NCI-H2171 treated with DMSO at 0.1 percent for 48 hours (cell line): ENCODE measurements around the gene PTPRCAP.
A peak's percentile ranks its signal among the peaks of the same experiment; 100 is the strongest.

Experiments
- DNase-seq: peaks from one replicate; lab custom pipeline; 2025; lab: John Stamatoyannopoulos, UW

PTPRCAP gene

DNA sequence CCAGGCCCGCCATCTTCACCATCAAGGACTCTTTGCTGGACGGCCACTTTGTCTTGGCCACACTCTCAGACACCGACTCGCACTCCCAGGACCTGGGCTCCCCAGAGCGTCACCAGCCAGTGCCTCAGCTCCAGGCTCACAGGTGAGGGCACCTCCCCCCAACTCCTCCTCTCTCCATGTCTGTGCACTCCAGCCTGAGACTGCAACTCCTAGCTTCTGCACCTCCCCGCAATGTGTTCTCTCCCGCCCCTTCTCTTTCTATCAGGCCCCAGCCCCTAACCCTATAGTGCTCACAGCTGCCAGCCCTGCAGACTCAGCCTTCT lies 41.3 kb downstream of the PTPRCAP start:
- DNase-seq: no peak

DNA sequence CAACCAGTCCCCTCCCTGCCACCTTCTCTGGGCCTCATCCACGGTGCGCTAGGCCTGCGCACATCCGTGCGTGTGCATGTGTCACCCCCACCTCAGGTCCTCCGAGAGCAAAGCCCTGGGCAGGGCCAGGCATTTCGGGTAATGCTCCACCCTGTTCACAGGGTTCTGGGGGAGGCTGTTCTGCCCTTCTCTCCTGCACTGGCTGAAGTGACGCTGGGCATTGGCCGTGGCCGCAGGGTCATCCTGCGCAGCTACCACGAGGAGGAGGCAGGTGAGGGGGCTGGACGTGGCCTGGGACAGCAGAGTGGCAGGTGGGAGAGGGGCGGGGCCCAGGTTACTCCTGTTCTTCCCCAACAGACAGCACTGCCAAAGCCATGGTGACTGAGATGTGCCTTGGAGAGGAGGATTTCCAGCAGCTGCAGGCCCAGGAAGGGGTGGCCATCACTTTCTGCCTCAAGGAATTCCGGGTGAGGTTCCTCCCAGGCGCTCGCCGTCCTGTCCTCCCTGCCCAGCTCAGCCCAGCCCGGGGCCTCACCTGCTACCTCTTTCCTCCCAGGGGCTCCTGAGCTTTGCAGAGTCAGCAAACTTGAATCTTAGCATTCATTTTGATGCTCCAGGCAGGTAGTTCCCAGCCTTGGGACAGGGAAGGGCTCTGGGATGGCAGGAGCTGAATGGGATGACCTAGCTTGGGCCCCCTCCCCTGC lies 41.8 kb downstream of the PTPRCAP start:
- no peak for DNase-seq

DNA sequence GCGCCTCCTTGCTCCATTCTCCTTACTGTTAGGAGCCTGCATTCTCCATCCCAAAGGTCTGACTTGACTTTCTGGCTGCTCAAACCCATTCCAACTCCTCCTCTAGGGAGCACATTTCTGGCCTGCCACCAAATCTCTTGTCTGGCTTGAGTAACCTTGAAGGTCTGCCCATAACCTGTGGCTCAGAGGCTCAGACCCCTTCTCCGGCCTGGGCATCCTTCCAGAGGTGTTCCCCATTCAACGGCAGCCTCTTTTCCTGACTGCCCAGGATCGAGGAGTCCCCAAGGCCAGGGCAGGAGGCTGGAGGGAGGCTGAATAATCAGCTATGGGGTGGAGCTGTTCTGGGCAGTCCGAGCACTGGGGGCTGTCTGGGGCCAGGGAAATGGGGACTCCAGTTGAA lies 43.5 kb downstream of the PTPRCAP start:
- no peak for DNase-seq

DNA sequence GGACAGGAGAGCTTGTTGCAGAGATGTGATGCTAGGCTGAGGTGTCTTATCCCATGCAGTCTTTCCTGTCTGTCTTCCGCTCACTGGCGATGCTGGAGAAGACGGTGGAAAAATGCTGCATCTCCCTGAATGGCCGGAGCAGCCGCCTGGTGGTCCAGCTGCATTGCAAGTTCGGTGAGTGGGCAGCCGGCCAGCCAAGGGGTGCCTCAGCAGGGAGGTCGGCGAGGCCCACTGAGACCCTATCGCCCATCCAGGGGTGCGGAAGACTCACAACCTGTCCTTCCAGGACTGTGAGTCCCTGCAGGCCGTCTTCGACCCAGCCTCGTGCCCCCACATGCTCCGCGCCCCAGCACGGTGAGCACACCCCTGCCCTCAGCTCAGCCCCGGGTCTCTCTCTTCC lies 44.0 kb downstream of the PTPRCAP start:
- DNase-seq: no peak

DNA sequence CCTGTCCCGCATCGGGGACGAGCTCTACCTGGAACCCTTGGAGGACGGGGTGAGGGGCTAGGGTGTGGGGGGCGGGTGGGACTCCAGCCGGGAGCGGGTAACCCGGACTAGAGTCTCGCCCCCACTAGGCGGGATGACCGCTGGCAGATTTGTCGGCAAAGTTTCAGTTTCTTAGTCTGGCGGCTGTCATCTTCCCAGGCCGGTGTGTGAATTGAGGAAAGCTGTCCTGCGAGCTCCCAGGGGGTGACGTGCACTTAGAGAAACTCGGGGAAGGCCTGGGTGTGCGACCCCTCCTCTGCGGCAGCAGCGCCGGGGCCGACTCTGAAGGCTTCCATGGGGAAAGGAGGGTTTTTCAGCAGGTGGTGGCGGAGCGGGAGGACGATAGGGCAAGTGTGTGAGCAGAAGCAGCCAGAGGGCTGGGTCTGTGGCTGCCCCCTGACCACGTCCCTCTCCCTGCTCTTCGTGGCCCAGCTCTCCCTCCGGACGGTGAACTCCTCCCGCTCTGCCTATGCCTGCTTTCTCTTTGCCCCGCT lies 45.2 kb downstream of the PTPRCAP start:
- DNase-seq: no peak

DNA sequence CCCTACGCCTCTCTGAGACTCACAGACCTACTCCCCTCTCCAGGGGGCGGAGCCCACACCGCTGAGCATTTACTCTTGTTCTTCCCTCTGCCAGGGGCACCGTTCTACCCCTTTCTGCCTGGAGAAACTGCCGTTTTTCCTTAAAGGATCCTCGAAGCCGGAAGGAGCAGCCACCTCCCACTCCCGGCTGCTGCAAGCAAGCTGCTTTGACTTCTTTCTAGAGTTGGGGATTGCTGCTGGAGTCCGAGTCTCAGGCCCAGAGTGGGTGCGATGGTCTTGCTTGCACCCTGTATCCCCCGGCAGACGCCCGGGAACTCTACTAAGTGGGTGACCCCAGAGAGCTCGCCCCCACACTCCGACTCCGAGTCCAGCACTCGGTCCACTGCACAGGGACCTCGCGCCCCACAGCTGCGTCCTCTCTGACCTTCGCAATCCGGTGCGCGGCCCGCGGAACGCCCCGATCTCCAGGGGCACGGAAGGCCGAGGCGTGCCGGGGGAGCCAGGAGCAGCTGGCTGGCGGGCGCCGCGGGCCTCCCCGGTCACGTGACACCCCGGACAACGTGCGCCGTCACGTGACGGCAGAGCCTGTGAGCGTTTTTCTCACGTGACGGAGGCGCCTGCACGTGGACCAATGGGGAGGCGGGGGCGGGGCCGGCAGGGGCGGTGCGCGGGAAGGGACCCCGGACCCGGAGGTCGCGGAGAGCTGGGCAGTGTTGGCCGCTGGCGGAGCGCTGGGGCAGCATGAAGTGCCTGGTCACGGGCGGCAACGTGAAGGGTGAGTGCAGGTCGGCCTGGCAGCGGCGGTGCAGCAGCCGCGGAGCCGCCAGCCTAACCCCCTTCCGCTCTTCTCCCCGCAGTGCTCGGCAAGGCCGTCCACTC lies 45.9 kb downstream of the PTPRCAP start, which contains the start of gene RAD9A:
Gene RAD9A, plus strand, starts transcription at position 683 of the 879 bp plus-strand sequence. Its CDS starts 59 bp downstream, at position 742.
- DNase-seq: peak; percentile 88

DNA sequence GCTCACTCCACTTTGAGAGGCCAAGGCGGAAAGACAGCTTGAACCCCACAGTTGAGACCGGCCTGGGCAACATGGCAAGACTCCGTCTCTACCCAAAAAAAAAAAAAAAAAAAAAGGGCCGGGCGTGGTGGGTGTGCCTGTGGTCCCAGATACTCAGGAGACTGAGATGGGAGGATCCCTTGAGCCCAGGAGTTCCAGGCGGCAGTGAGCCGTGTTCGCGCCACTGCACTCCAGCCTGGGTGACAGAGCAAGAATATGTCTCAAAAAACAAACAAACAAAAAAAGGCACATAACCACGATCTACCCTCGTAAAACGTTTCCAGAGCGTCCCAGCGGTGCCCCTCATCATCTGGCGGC lies 46.6 kb downstream of the PTPRCAP start:
- no peak for DNase-seq

DNA sequence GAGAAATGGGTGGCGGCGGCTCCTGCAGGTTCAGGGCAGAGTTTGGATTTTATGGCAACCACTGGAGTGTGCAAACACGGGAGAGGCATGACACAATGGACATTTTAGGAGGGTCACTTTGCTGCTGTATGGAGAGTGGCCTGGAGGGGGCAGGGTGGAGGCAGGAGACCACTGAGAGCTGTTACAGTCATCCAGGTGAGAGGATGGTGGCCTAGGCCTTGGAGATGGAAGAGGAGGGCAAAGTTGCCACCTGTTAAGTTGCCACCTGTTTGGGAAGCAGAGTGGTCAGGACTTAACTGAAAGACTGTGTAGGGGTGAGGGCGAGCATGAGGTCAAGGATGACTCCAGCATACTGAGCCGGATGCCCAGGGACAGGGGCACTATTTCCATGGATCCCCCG lies 48.0 kb downstream of the PTPRCAP start:
- DNase-seq: no peak

DNA sequence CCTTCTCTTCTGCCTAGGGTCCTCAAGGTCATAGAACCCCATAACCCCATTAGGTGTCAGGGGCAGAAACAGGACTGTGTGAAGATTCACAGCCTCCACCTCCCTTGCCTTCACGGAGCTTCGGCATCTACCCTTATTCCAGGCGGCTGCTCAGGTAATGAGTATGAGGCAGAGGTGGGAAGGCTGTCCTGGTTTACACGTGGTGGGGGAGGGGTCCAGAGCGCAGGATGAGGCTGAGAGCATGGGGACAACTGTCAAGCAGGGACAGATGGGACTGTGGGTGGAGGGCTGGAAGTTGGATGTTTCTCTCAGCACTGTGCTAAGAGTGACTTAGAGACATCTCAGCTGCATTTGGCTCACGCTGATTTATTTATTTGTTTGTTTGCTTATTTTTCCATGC lies 50.0 kb downstream of the PTPRCAP start:
- no peak for DNase-seq

DNA sequence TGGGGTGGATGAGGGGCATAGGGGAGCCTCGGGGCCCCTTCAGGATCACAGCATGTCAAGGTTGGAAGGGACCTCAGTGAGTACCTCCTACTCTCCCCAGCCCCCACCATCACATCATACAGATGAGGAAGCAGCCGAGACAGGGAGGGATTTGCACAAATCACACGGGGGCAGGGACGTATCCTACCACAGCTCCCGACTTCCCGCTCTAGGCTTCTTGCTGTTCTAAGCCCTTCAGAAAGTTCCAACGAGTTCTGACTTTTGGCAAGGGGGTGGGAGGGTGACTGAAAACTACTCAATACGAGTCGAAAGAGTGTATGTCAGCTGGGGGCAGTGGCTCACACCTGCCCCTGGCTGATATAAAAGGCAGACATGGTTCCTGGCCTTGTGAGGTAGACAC lies 50.4 kb downstream of the PTPRCAP start:
- DNase-seq: no peak
